GM19035 (cell line): Measurements from ENCODE around the gene CLCN3.
"Not testable (repeated sequence)": the region's sequence is repeated elsewhere in the genome, so short reads cannot be mapped to it uniquely, and the experiment has no call there.

Source experiments
- ATAC-seq: cut with Tn5 transposase; IDR thresholded peaks from one replicate; pipeline ENCODE4 v1.9.1; 2021; ENCODE audit not compliant: unreplicated experiment

The CLCN3 gene

DNA sequence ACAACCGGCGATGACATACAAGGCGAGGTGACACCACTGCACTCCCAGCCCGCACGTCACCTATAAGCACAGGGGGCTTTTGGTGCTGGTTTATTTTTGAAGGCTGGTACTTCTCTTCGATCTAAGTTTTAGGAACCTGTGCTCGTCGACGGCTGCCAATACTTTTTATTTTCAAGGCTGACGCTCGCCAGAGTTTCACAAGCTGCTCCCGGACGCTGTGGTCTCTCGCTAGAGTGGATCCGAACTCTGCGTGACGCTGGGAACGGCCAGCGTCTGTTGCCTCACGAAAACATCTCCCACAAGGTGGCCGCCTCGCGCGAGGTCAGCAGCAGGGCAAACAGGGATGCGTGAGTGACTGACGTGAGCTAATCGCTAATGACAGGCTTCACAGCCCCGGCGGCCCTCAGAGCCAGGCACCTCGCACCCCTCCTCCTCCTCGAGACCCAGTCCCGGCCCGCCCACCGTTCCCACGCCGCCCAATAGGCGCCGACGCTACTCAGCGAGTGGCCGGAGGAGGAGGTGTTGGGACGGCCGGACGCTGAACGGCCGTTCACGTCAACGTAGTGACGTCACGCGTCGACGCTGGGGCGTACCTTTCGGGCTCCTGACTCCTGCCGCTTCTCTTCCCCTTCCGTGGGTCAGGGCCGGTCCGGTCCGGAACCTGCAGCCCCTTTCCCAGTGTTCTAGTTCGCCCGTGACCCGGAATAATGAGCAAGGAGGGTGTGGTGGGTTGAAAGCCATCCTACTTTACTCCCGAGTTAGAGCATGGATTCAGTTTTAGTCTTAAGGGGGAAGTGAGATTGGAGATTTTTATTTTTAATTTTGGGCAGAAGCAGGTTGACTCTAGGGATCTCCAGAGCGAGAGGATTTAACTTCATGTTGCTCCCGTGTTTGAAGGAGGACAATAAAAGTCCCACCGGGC, at the start of gene CLCN3:
CLCN3 (plus strand) TSS at position 621 of the 922 bp plus-strand sequence. CDS start 15,351 bp downstream, outside the sequence.
- peak; percentile 95 for ATAC-seq

DNA sequence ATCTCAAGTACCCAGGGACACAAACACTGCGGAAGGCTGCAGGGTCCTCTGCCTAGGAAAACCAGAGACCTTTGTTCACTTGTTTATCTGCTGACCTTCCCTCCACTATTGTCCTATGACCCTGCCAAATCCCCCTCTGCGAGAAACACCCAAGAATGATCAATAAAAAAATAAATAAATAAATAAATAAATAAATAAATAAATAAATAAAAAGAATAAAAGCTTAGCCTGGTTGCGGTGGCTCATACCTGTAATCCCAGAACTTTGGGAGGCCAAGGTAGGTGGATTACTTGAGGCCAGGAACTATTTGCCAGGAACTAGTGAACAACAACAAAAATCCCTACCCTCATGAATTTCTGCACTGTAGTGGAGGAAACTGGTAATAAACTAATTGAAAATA, 49.4 kb upstream of the CLCN3 start:
- ATAC-seq: not testable (repeated sequence)

DNA sequence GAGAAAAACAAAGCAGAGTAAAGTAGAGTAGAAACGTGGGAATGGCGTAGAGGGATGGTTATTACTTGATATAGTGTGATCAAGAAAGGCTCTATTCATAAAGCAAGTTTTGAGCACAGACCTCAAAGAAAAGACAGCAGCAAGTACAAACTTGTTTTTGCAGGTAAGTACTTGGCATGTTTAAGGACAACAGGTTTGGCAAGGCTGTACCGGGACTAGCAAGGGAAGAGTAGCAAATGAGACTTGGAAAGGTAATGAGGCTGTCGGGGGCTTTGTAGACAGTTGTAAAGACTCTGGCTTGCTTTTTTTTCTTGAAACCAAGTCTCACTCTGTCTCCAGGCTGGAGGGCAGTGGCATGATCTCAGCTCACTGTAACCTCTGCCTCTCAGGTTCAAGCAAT, 48.9 kb upstream of the CLCN3 start:
- no peak for ATAC-seq

DNA sequence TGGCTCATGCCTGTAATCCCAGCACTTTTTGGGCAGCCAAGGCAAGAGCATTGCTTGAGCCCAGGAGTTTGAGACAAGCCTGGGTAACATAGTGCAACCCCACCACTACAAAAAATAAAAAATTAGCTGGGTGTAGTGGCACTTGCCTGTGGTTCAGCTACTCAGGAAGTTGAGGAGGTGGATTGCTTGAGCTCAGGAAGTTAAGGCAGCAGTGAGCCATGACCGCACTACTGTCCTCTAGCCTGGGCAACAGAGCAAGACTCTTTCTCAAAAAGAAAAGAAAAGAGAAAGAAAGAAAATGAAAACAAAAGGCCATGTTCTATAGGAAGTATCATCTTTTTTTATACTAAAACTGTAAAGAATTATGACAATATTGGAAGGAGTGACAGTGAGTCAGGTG, 46.5 kb upstream of the CLCN3 start:
- no peak for ATAC-seq

DNA sequence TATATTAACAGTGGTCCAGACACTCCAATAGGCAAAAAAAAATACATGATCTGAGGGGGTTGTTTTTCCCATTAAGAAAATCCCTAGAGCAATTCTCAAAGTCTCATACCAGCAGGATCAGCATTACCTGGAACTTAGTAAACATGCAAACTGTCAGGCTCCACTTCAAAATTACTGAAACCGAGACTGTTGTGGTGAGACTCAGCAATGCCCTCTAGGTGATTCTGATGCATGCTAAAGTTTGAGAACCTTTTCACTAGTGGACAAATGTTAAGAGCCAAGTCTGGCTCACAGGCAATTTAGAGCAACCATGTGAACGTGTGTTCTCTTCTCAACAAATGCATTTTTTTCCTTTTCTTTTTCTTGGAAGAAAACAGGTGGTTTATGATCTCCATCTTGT, 38.2 kb upstream of the CLCN3 start:
- ATAC-seq: peak; percentile 74

DNA sequence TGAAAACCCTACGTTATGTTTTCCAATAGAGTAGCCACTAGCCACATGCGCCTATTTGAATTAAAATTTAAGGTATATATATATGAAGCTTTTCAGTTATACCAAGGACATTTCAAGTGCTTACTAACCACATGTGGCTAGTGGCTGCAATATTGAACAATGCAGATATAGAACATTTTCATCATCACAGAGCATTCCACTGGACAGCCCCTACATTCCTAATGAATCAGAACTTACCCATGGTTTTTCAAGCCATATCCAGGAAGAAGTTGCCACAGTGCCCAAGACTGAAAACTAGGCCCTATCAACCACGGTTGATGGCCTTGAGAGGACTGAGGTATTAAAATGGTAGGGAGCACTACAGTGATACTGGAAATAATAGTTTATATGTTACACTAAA, 37.7 kb upstream of the CLCN3 start:
- no peak for ATAC-seq

DNA sequence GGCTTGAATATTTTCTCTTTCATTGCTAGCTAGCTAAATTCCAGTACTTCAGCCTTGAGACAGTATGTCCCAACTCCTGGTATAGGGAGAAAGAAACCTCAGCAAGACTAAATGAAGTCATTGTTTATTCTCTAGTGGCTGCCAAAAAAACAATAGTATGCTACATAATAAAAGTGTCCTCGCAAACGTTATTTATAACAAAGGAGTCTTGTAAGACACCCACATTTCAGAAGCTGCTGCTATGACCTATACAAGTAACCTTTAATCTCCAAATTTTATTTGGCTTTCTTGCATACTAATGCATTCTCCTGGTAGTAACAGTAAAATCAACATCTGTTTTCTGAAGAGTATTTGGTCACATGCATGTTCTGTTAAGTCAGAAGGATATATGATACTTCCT, 36.8 kb upstream of the CLCN3 start:
- no peak for ATAC-seq

DNA sequence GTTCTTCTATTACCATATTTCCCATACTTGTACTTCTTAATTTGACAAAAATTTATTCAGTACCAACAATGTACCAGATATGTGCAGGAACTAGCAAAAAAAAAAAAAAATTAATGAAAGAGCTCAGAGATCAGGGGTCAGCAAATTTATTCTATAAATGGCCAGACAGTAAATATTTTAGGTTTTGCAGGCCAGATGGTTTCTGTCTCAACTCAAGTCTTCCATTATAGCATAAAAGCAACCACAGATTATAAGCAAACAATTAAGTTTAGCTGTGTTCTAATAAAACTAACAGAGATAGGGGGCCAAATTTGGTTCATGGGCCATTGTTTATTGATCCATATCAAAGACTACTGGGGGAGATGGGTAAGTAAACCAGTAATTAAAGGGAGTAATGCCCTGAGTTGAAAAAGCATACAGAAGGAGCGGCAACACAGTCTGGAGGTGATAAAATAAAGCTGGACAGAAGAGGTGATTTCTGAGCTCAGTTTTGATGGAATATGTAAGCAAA, 27.3 kb upstream of the CLCN3 start:
- ATAC-seq: no peak

DNA sequence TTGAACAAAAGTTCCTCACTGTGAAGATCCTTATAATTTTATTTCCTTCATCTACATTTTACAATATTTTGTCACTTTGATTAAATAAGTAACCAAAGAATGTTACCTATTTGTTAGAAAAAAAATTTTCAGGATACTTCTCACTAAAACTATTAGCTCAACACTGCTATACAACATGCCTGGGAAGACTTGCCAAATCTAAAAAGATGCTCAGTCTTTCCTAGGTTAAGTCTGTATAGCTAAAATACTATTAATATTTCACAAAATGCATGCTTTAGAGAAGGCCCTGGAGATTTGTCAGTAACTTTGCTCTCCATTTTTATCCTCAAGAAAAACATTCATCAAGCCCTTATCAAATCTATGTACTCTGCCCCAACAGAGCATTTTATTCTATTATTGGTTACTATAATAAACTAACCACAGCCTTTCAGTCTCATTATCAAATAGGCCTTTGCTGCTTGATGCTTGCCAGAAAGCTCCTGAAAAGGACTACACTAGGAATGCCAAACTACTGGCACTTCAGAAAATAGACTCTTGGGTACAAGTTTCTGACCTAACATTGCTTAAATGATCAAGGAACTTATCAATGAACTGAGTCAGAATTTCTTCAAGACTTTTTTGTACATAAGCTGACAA, 25.7 kb upstream of the CLCN3 start:
- no peak for ATAC-seq

DNA sequence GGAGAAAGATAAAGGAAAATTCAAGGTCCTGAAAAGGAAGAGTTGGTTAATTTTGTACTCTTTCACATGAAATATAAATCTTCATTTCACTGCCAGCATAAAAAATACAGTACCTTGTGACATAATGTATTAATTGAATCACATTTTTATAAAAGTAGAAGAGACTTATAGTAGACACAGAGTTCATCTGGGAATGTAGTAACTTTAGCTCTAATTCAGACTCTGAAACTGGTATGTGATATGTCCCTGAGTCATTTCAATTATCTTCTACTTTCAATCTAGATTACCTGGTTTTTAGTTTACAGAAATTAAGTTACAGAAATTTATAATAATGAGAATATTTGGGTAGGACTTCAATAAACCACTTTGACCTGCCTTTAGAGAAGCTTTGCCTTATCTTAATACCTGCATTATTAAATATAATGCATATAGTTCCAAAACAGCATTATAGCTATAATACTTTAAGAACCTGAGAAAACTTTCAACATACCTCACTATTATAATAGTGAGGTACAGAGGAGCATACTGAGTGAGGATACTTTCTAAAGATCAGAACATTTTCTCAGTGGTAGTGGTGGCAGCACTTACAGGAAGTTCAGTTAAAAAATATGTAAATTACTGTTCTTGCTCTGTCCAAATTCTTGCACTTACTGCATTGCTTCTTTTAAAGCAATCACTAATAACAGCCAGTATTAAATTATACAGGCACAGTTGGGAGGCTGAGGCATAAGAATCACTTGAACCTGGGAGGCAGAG, 19.2 kb upstream of the CLCN3 start:
- ATAC-seq: peak; percentile 63

DNA sequence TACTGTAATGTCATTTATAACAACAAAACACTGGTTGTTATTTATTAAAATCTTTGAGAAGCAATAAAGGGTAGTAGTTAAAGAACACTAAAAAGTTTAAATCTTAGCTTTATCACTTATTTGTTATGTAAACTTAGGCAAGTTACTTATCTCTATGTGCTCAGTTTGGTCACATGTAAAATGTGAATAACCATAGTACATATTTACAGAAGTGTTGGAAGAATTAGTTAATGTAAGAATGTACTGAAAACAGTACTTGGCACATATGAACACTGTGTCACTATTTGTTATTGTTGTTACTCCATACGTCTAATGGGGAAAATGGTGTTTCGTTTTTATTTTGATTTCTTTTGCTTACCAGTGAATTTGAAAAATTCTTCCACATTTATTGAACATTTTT, 17.1 kb upstream of the CLCN3 start:
- no peak for ATAC-seq

DNA sequence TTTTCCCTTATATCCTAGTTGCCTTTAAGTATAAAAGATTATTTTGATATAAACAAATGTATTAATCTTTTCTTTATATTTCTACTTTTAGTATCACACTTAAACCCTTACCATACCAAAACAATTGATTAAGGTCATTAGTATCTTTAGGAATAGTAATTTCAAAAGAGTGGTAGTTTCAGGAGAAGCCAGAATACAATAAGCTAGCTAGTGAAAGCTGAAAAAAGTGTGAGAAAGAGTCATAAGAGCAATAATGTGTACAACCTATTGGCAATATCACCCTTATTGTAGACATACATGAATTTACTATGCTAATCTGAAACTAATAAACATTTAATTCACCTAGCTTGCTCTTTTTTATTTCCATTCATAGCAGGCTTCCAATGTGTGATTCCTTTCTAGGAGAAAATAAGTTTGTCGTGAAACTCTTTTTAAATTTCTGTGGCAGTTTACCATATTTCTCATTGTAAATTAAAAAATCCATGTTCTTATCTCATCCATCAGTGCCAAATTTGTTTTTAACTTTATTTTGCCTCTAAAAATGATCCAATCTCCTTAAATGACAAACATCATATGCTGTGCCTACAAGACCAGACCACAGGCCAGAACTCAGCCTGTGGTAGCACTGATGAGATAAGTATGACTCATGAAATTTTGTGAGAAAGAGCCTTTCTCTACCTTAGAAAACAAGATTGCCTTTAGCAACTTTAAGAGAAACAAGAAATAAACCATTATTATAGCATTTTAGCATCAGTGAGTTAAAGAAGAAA, 16.1 kb upstream of the CLCN3 start:
- ATAC-seq: peak; percentile 79

DNA sequence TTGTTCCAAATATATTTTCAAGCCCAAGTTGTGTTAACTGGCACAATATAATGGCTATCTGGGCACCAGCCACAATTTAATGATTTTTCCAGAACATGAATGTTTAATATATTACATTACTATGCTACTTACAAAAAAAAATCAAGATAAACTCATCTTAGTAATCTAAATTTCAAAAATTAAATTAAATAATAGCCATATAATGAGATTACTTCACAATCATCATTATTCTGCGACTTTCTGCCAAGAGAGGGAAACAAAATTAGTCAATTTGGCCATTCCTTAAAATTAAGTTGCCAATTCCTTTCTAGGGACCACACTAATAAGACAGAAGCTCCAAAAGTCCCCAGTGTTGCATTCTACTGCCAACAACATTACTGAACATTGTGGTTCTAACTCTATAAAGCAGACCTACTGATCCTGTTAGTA, 15.5 kb upstream of the CLCN3 start:
- no peak for ATAC-seq

DNA sequence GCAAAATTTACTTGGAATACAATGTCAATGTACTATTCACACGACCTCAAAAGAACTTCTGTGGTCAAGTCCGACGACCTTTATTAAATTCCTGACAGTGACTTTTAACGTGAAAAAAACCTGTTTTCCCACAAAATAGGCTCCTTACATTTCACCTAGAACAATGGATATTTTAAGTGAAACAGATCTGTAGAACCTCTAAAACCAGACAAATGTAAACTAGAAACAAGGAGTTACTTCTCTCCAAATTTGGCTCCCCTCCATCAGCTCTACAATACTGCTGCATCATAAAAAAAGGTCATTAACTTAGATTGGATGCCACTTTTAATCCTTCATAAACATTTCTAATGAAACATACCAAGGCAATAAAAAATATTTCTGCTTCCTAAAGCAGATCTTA, 9.2 kb upstream of the CLCN3 start:
- ATAC-seq: no peak

DNA sequence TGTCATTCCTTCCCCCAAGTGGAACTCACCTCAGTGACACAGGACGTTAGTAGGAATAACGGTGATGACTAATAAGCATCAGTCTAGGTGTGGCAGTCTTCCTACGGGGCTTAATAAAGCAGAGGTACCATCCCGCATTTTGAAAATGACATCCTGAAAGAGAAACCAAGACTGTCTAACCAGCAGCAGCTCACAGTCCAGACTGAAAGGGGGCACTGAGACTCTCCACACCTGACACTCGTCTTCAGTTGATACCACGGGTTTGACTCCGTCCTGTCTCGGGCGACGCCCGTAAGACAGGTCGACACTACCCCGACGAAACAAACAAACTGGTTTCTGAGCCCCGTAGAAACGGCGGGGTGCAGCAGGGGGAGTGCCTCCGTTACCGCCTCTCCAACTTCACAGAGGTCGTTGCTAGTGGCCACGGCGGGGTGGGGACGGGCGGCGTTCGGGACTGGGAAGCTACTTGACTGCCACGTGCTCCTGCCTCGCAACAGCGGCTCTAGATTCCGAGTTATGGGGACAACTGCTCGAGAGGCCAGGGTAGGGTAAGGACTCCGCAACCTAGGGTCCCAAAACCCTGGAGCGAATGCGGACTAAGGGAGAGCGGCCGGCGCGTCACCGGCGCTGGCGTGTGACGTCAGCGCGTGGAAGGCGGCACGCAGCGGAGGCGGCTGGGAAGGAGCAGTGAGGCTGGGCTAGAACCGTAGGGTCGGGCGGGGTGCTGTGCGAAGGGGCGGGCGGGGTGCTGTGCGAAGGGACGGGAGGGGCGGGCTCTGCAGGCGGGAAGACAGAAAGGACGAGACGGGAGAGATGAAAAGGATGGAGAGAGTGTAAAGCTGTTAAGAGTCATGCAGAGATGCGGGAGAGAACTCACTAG, 8.1 kb upstream of the CLCN3 start, which contains the start of gene NEK1:
NEK1 (minus strand) TSS at position 593 of the 880 bp plus-strand sequence. CDS start 9,953 bp downstream, outside the sequence.
- ATAC-seq: peak; percentile 97

DNA sequence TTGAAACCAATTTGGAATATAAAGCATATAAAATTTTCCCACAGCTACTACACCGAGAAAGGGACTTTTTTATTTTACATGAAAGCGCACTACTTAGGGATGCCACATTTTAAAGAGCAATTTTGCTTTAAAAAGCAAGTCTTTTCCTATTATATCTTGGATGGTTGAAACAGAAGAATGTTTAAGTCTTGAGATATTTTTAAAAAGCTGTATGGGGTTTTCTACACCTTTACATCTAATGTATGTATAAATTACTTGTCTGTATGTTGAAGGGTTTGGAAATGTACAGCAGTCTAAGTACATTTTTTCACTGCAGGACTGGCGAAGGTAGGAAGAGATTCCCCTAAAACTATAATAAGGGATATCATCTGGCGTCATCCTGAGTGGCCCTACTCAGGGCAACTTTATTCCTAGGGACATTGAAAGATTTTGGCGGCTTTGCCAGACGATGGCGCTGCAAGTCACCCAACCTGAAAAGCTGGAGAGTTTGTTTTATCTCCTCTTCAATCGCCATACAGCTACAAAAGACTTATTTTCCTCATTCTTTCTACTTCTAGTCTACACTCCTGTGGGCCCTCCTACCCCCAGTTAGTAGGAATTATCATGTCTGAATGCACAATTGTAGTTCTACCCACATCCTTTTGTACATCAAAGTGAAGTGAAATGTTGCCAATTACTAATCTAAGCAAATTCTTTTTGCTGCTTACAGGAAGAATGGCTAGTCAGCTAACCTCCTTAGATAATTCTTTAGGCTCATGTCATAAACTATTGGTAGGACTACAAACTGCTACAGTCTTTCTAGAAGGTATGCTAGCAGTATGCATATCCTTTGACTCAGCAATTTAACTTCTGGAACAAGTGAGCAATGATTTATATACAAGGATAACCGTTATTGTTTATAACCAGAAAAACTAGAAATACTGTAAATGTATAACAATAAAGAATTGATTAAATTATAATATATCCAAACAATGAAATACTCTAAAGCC, 7.2 kb upstream of the CLCN3 start:
- ATAC-seq: peak; percentile 37

DNA sequence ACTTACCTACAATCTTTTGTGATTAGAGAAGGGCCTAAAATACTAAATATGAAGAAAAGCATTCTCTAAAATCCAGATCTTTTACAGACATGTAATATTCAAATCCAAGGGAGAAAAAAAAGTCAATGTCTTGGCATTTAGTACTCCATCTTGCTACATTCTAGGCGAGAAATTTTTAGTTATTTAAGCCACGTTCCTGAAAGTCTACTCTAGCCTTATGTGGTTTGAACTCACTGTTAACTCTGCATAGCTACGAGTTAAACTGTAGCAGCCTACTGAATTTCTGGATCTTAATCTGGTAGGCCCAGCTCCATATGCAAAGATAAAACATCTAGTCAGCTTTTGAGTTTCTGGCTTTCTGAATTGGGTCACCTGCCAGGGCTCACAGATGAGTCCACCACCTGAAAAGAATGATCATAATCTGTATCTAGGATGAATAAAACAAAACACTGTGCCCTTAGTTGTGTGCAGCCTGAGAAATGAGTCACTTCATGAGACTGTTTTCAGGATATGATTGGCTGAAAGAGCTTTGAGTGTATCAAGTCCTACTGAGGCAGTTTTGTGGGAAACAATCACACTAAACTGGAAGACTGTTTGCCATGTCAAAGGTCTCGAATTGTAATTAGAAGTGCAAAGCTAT, 4.8 kb upstream of the CLCN3 start:
- ATAC-seq: no peak

DNA sequence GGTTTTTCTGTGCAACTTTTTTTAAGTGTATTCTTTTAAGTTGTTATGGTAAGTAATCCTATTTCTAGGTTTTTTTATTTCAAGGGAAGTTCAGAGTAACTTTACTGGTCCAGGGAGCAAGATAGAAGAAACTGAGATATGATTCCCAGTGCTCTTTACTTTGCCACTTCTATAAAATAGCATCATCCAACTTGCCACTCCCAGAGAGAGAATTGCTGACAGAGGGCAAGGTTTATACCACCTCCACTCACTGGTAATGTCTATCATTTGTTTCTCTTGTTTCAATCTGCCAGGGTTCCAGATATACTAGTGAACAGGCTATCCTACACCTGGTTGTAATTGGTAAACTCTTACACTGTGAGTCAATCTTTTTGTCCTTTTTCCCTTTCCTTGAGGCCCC, 3.5 kb upstream of the CLCN3 start:
- ATAC-seq: no peak
